Measurements from ENCODE around the gene LAMA2.
A peak's percentile ranks its signal among the peaks of the same experiment; 100 is the strongest.
"Not testable (repeated sequence)": the region's sequence is repeated elsewhere in the genome, so short reads cannot be mapped to it uniquely, and the experiment has no call there.

The LAMA2 gene

GRCh38 chr6:129124347-129124746 is 241.4 kb downstream of the LAMA2 start:
- no peak for DNase-seq

- no peak for DNase-seq
These were observed 247.2 kb downstream of the LAMA2 start for GRCh38 chr6:129130106-129130505.

GRCh38 chr6:129130959-129131681 is 248.2 kb downstream of the LAMA2 start:
- DNase-seq, result no peak

- no peak for DNase-seq
These were observed 250.8 kb downstream of the LAMA2 start for GRCh38 chr6:129133770-129134192.

- DNase-seq, result no peak
These were observed 251.6 kb downstream of the LAMA2 start for GRCh38 chr6:129134535-129134934.

GRCh38 chr6:129135451-129135850 is 252.5 kb downstream of the LAMA2 start:
- no peak for DNase-seq

GRCh38 chr6:129136751-129137150 is 253.8 kb downstream of the LAMA2 start:
- peak in 1 of 3 experiments; percentile 12 for DNase-seq

GRCh38 chr6:129138739-129139405 is 255.9 kb downstream of the LAMA2 start:
- DNase-seq, result no peak

GRCh38 chr6:129140526-129140925 is 257.6 kb downstream of the LAMA2 start:
- no peak for DNase-seq

- DNase-seq, result peak in 1 of 3 experiments; percentile 2
These were observed 258.6 kb downstream of the LAMA2 start for GRCh38 chr6:129141499-129141898.

- peak in 2 of 3 experiments; percentile 39 to 59 for DNase-seq
These were observed 264.0 kb downstream of the LAMA2 start for GRCh38 chr6:129146902-129147301.

GRCh38 chr6:129150507-129150906 is 267.6 kb downstream of the LAMA2 start:
- DNase-seq, result no peak

- no peak for DNase-seq
These were observed 270.3 kb downstream of the LAMA2 start for GRCh38 chr6:129153257-129153656.

GRCh38 chr6:129159242-129159641 is 276.3 kb downstream of the LAMA2 start:
- not testable (repeated sequence) for DNase-seq

- DNase-seq, result no peak
These were observed 279.7 kb downstream of the LAMA2 start for GRCh38 chr6:129162605-129163004.

- no peak for DNase-seq
These were observed 280.6 kb downstream of the LAMA2 start for GRCh38 chr6:129163551-129163950.

GRCh38 chr6:129164032-129164431 is 281.1 kb downstream of the LAMA2 start:
- no peak for DNase-seq

- DNase-seq, result not testable (repeated sequence)
These were observed 289.5 kb downstream of the LAMA2 start for GRCh38 chr6:129172279-129172995.

GRCh38 chr6:129175066-129175465 is 292.1 kb downstream of the LAMA2 start:
- no peak for DNase-seq

GRCh38 chr6:129177801-129178200 is 294.9 kb downstream of the LAMA2 start:
- no peak for DNase-seq

- DNase-seq, result peak in 1 of 3 experiments; percentile 23
These were observed 296.3 kb downstream of the LAMA2 start for GRCh38 chr6:129179283-129179682.

GRCh38 chr6:129181001-129181400 is 298.1 kb downstream of the LAMA2 start:
- DNase-seq, result no peak

GRCh38 chr6:129183187-129183591 is 300.3 kb downstream of the LAMA2 start:
- no peak for DNase-seq
